Measurements from ENCODE around the gene CAPN2. TPM values are rescaled to one million over a fixed set of nuclear protein-coding genes. Genes with fewer than 3 reads are reported as not detected.
"Not testable (repeated sequence)": the region's sequence is repeated elsewhere in the genome, so short reads cannot be mapped to it uniquely, and the experiment has no call there.

Gene CAPN2
- total RNA-seq, 1 experiment from 2014 or later = 189 TPM

DNA sequence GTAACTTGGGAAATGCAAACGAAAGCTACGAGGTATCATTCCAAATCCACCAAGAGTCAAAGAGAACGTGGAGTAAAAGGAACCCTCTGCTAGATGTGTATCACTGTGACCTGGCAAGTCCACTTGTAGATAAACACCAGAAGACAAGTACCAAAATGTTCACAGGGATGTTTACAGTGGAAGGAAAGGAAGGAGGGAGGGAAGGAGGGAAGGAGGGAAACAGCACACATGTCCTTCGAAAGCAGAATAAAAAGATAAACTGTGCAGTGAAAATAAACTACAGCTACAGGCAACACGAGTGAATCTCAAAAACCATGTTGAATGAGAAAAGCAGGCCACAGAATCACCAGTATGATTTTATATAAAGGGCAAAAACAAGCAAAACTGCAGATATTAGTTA, 73.5 kb downstream of the CAPN2 start:
- DNase-seq (ENCODE audit: low read depth) = no peak

- no peak for DNase-seq (ENCODE audit: low read depth)
These were observed 76.5 kb downstream of the CAPN2 start for GRCh38 chr1:223788746-223789415.

GRCh38 chr1:223792046-223792445, 79.7 kb downstream of the CAPN2 start:
- DNase-seq (ENCODE audit: low read depth) = no peak

DNA sequence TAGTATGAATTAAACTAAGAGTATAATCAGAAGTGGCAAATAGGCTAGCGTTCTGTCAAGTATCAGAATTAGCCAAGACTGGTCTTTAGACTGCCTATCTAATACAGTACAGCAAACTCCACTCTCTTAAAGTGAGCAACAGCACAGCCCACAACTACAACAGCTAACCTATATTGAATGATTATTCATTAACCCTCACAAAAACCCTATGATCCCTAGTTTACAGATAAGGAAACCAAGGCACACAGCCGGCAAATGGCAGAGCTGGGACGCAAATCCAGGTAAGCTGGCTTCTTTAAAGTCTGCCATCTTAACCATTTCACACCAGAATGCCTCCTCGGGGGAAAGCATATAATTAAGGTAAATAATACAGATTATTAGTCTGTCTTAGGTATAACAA, 81.4 kb downstream of the CAPN2 start:
- no peak for DNase-seq (ENCODE audit: low read depth)

DNA sequence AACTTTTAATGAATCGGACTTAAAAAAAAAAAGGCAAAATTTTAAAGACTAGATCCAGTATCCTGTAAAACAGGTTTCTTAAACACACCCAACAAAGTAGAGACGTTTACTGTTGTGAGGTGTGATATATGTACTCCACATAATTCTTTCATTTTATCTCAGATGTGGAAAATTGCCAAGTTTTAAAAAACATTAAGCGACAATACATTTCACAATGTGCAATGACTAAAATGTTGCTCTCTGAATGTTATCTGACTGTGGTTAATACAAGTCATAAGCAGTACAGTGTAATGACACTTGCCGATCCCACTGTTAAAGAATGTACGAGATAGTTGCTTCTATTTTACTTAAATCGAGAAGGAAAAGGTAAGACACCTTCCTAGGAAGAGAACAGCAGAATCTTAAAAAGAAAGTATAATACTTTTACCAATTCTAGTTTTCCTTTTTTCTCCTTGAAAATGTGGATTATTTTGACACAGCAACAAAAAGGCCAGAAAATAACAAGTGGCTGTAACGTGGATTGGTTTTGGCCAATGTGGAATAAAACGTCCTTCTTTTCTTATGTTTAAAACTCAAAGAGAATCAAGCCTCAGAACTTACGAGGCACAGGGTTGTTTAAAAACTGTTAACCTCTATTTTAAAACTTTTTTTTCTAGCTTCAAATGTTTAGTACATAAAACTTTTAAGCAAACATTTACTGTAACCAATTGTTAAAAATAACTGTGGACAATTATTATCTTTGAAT, 82.0 kb downstream of the CAPN2 start:
- DNase-seq (ENCODE audit: low read depth) = no peak

- DNase-seq (ENCODE audit: low read depth) = no peak
These were observed 83.9 kb downstream of the CAPN2 start for GRCh38 chr1:223796210-223796609.

DNA sequence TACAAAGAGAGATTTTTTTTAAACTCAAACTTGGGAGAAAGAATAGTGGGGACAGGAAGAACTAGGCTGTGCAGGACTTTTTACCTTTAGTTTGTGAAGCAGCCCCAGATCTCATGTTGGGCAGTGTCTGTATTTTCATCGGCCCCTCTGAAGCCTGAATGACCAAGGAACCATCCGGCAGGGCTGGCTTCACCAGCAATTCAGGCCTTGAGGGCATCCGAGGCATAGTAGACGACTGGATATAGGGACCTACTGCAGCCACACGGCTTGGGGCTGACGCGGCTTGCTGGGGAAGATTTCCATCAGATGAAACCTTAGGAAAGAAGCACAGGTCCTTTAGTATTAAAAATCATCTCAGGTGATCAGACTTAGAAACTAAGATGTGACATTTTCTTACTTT, 89.7 kb downstream of the CAPN2 start:
- DNase-seq (ENCODE audit: low read depth) = no peak

GRCh38 chr1:223802602-223803001, 90.3 kb downstream of the CAPN2 start:
- no peak for DNase-seq (ENCODE audit: low read depth)

DNA sequence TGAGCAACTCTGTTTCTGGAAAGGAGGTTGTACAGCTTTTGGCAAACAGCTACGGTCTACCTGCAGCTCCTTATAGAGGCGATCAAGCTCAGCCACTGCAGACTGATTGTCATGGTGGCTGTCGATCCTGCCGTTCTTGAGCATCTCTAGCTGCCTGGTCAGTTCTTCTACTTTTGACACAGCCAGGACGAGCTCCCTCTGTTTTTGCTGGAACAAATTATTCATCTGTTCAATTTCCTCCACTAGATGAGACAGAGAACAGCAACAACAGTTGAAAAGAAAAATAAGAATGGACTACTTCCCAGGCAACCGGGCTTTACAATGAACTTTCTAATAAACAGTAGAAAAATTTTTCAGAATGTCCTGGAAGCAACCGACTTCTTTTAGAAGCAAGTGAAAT, 90.9 kb downstream of the CAPN2 start:
- no peak for DNase-seq (ENCODE audit: low read depth)

DNA sequence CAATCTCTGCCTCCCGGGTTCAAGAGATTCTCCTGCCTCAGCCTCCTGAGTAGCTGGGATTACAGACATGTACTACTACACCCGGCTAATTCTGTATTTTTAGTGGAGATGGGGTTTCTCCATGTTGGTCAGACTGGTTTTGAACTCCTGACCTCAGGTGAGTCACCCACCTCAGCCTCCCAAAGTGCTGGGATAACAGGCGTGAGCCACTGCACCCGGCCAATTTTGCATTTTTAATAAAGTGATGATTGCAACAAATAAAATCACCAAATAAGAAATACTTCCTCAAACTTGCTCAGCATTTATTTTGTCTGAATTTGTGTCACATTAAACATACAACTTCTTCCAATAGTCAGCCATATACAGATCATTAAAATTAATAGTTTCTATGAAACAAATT, 97.6 kb downstream of the CAPN2 start:
- peak; percentile 12 for DNase-seq (ENCODE audit: low read depth)

GRCh38 chr1:223810586-223810985, 98.2 kb downstream of the CAPN2 start:
- no peak for DNase-seq (ENCODE audit: low read depth)

DNA sequence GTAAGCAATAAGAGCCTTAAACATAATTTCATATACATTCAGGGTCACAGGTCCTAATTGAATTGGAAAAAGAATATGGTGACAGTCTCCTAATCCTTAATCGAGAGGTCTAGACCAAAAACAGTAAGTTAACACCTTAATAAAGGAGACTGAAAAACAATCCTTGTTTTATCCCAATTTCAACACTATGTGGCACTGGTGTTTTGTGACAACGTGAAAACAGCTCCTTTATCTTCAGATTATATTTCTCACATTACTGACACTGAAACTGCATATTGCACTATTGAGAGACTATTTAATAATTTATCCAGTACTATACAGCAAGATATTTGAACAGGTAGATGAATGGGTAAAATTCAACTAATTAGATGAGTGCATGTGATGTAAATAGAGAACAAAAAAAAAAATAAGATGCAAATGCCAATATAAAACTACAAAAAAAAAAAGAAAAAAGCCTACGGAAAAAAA, 99.3 kb downstream of the CAPN2 start:
- peak; percentile 14 for DNase-seq (ENCODE audit: low read depth)

DNA sequence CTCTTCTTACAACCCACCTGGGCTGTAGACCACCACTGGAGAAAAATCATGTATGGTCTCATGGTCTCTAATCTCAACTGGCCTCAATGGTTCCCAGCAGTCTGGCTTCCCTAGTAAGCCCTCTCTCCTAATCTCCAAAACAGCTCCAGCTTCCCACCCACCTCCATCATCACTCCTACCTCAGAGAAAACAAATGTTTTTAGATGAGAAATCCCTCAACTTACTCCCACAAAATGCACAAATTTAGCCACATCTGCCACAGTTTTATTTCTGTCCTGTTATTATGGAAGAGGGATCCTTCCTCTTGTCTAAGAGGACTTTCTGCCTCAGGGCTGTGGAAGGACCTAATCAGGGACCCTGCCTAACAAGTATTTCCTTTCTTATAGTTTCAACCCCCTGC, 101.3 kb downstream of the CAPN2 start:
- no peak for DNase-seq (ENCODE audit: low read depth)

DNA sequence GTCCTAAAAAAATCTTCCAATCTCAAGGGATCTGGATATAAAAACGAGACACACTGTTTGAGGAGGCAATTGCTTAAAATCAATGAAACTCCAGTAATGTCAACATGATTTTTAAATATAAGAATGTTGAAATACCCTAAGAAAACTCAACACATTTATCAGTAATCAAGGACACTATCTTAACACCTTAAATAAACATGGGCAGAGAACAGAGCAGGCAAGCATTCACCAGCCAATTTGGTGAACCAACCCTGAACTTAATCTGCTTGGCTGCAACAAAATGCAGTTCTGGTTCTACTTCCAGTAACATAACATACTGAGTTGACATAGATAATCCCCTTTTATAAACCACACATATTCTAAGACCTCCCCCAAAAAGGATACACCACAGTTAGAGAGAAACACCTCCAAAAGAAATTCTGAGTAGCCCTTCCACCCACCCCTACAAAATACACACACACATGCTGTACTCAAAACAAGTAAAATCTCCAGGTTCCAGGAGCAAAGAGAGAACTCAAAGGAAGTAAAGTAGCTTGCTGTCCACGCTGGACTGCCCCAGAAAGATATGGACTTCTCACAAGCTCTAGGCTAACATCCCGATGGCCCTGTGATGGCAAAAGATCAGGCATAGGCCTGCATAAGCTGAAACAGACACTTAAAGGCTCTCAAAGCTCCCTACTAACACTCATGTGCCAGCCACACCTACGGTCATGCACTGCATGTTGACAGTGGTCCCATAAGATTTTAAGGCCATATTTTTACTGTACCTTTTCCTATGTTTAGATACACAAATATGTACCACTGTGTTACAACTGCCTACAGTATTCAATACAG, 102.9 kb downstream of the CAPN2 start:
- DNase-seq (ENCODE audit: low read depth) = no peak

- peak; percentile 18 for DNase-seq (ENCODE audit: low read depth)
These were observed 103.5 kb downstream of the CAPN2 start for GRCh38 chr1:223815865-223816264.

- DNase-seq (ENCODE audit: low read depth) = not testable (repeated sequence)
These were observed 104.9 kb downstream of the CAPN2 start for GRCh38 chr1:223817265-223817664.

DNA sequence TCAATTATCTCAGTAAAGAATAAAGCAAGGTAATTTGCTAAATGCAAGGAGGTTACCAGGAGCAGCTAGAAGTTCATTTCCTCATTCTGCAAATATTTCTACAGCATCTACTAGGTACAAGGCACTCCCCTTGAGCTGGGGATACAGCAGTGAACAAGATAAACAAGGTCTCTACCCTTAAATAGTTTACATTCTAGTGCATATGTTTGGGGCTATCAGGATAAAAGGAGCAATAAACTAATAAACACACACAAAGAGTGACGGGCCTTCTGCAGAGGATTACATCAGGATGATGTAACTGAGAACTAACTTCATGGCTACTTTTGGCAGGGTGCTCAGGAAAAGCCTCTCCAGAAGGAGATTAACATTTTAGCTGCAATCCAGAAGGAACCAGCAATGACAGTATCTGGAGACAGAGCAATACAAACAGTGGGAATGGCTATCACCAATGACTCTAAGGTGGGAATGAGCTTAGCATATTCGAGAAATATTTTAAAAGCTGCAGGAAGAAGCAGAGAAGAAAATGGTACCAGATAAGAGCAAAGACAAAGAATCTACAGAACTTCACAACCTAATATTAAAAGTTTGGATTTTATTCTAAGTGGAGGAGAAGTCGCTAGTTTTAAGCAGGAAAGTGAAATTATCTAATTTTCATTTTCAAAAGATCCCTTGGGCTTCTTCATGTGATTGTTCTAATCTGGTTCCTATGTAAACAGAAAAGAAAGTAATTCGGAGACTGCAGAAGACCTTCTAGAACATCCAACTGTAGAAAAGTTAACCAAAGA, 107.6 kb downstream of the CAPN2 start:
- DNase-seq (ENCODE audit: low read depth) = no peak

GRCh38 chr1:223820515-223820858, 108.1 kb downstream of the CAPN2 start:
- DNase-seq (ENCODE audit: low read depth) = no peak

GRCh38 chr1:223820971-223821370, 108.6 kb downstream of the CAPN2 start:
- DNase-seq (ENCODE audit: low read depth) = no peak

- no peak for DNase-seq (ENCODE audit: low read depth)
These were observed 111.9 kb downstream of the CAPN2 start for GRCh38 chr1:223824287-223824686.

DNA sequence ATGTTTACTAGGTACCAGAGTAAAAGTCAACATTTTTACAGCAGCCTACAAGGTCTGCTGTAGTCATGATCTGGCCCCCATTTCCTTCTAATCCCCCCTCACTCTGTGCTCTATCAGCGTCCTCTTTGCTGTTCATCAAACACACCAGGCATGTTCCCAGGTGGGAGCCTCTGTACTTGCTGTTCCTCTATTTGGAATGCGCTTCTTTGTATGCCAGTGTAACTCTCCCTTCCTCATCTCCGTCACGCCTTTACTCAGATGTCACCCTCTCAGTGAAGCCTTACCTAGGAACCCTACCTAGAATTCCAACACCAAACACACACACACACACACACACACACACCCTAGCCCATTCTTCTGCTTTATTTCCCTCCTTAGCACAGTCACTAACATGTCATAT, 112.4 kb downstream of the CAPN2 start:
- DNase-seq (ENCODE audit: low read depth) = no peak
